Peyer's patch (tissue), 4 donors: ENCODE measurements around the gene ARHGAP18.

ENCODE experiments used
- CTCF ChIP-seq, 6 experiments: fragments of 450-650 bp in 4 of 6; fragments of 200-600 bp in 2 of 6; sonication (generic) in 1 of 6; IDR thresholded peaks; one replicate each; pipeline ENCODE4 v1.5.1; 2017 to 2019; ENCODE audit warnings: antibody characterized with exemption in 6 of 6, mild to moderate bottlenecking in 3 of 6, moderate library complexity in 1 of 6
- POLR2A ChIP-seq, 2 donors: fragments of 450-650 bp; IDR thresholded peaks; one replicate each; pipeline ENCODE4 v1.5.1; 2017; ENCODE audit warnings: antibody characterized with exemption in 2 of 2, mild to moderate bottlenecking in 2 of 2, moderate library complexity in 2 of 2

GRCh38 chr6:129670634-129671033 lies 39.3 kb downstream of the ARHGAP18 start:
- TF ChIP-seq CTCF (IDR thresholded peaks at IDR 0.05) (no peak), POLR2A (IDR thresholded peaks at IDR 0.05) (no peak)
